HG02642 (cell line): ENCODE data around the gene CRB2.
A peak's percentile ranks its signal among the peaks of the same experiment; 100 is the strongest.

Experiments
- ATAC-seq: cut with Tn5 transposase; IDR thresholded peaks from one replicate; pipeline ENCODE4 v1.9.1; 2021; ENCODE audit warnings: mild to moderate bottlenecking; ENCODE audit not compliant: unreplicated experiment, poor library complexity

CRB2 gene

GRCh38 chr9:123346826-123347225, 9.2 kb upstream of the CRB2 start:
- ATAC-seq: no peak

GRCh38 chr9:123347289-123348060, 8.5 kb upstream of the CRB2 start:
- ATAC-seq: no peak

GRCh38 chr9:123348317-123348992, 7.5 kb upstream of the CRB2 start:
- ATAC-seq: no peak

- no peak for ATAC-seq
These were observed 7.0 kb upstream of the CRB2 start for GRCh38 chr9:123349033-123349432.

- peak; percentile 52 for ATAC-seq
These were observed 6.1 kb upstream of the CRB2 start for GRCh38 chr9:123349691-123350480.

DNA sequence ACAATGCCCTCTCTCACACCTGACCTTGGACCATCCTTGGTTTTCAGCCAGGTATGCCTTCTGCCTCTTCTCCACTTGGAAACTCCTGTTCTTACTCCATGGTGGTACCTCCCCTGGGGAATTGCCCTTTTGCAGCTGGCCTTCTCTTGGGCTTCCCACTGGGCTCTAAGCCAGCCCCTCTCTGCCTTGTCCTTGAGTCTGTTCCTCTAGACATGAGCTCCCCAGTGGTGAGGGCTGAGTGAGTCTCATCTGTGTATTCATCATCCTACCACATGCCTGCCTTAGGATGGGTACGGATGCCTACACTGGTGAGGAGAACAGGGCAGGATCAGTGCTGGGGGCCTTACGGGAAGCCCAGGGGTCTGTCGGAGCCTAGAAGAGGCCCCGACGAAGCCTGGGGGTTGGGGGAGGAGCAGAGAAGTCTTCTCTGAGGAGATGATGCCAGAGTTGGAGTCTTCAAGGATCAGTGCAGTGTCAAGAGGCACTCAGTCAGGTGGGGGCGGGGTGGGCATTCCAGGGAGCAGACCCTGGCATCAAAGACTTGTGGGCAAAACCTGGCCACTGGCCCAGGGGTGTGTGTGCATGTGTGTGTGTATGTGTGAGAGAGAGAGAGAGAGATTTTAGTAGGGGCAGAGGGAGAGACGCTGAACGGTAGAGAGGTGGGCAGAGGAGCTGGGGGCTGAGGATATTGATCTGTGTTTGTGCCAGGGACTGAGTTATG, 5.2 kb upstream of the CRB2 start:
- ATAC-seq: no peak

DNA sequence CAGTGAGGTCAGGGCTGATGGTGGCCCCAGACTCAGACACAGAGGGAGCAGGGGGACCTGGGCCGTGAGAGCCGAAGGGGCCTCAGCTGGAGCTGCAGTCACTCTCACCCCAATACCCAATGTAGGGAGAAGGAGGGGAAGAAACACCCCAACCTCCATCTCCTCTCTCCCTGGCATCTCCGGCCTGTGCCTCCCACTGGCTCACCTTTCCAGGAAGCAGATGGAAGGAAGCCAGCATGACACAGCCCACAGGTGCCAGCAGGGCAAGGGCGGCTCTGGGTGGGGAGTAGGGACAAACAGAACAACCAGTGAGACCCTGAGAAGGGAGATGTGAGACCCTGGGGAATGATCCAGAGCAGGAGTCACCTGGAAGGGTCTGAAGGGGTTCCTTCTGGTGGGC, 3.0 kb upstream of the CRB2 start:
- ATAC-seq: no peak

GRCh38 chr9:123353984-123354591, 1.9 kb upstream of the CRB2 start:
- ATAC-seq: peak; percentile 69

- no peak for ATAC-seq
These were observed 1.0 kb upstream of the CRB2 start for GRCh38 chr9:123354806-123355508.

- ATAC-seq: no peak
These were observed 1.1 kb downstream of the CRB2 start for GRCh38 chr9:123356851-123357742.

- ATAC-seq: no peak
These were observed 1.7 kb downstream of the CRB2 start for GRCh38 chr9:123357743-123358059.

DNA sequence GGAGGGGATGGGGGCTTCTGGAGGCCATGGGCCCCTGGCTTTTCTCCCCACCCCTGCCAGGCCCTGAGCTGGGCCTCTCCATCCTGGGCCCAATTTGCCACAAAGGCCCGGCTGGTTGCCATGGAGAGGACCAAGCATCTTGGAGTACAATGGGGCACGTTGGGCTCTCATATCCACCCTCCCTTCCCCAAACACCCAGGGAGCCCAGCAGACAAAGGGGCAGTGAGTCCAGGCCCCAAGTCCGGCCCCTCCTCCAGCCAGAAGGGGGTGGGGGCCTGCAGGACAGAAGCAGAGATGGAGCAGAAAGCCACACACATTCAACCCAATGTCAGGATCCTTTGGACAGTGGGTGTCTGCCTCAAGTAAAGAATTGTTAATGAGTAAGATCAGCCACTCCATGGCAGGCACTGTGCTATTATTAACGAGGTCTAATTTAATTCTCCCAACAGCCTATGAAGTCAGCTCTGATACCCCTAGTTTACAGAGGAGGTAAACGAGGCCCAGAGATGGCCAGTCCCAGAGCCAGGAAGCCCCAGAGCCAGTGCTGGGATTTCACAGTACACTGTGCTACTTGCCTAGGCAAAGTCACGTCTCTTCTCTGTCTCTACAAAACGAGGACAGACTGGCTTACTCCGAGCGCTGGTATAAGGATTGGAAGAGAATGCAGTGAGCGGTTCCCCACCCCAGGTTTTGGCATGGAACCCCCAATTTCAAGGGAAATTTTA, 2.3 kb downstream of the CRB2 start:
- no peak for ATAC-seq

DNA sequence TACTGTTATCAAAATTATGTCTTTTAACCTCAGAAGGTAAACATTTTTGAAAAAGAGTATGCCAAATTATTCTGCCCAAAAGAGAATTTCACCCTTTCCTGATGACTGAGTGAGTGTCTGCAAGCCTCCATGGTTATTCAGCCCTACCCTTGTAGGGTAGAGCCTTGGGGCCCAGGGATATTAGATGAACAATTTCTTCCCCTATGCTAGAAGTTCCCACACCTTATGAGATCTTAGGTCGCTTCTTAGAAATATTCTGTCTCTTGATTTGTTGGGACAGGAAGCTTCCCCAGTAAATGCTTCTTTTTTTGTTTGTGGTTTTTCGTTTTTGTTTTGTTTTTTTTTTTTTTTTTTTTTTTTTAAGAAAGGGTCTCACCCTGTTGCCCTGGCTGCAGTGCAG, 3.1 kb downstream of the CRB2 start:
- ATAC-seq: no peak

GRCh38 chr9:123359546-123359945, 3.5 kb downstream of the CRB2 start:
- ATAC-seq: no peak

- no peak for ATAC-seq
These were observed 4.4 kb downstream of the CRB2 start for GRCh38 chr9:123360161-123361085.

DNA sequence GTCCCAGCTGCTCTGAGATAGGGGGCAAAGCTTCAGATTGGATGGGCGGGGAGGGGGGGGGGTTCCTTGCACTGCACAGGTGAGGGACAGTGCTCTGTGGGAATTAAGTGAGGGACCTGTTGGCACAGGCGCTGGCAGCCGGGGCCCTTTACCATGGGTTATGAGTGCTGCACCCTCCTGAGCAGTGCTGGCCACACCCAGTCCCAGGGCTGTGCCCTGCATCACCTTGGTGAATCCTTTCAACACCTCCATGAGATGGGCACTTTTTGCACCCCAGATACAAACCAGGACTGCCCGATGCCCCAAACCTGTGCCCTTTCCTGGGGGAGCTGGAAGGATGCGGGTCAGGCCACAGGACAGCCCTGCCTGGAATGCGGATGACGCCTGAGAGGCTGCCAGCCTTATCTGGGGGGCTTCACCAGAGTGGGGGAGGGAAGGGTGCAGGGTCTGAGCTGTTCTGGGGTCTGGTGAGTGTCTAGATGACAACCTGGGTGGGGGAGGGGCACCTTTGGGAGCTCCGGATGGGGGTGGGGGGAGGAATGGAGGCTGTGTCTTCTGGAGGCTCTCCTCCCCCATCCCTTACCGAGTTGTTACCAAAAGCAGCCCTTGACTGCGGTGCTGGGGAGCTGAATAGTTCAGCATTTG, 5.2 kb downstream of the CRB2 start:
- ATAC-seq: no peak
